ENCODE measurements around the gene ERICH6B. TPM values are rescaled to one million over a fixed set of nuclear protein-coding genes. Genes with fewer than 3 reads are reported as not detected.

ERICH6B gene
- total and polyA plus RNA-seq, 2 of the 8 experiments (the other 6 are each of a cell fraction or from before 2014, with no cell fraction given): not detected

DNA sequence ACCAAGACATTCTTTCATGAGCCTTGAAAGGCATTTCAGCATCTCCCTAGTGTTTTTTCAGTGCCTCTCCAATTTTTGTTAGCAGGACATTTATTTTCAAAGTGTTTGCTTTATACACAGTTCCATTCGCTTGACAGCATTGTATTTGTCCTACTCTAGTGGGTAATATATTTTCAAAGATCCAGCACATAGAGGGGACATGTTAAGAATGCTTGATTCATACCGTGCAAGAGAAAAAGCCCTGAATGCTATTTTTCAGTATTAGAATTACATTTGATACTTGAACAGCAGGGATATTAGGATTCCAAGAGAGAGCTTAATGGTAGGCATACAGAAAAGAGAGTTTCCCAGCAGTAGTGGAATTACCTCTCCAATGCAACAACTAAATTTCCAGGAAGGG lies 21.3 kb downstream of the ERICH6B start (continued):
- TF ChIP-seq CHD7 (IDR thresholded peaks at IDR 0.05; ENCODE audit: insufficient replicate concordance, low read length) (no peak), GTF2F1 (IDR thresholded peaks at IDR 0.05; ENCODE audit: borderline replicate concordance, low read depth, low read length) (no peak), CEBPB (IDR thresholded peaks at IDR 0.05; ENCODE audit: low read depth, low read length) (no peak), SP1 (IDR thresholded peaks at IDR 0.05; ENCODE audit: low read depth, low read length) (no peak), BCL11A (IDR thresholded peaks at IDR 0.05; ENCODE audit: low read depth in 2 of 2, low read length in 2 of 2) (no peak)
